Endodermal cell (in vitro differentiated cells): Measurements from ENCODE around the gene MAPK8IP3. TPM values are rescaled to one million over a fixed set of nuclear protein-coding genes. Genes with fewer than 3 reads are reported as not detected.

Experiments used
- DNase-seq: peaks from one replicate; pipeline ENCODE4 v3.0.0-alpha.2; 2017
- H3K27ac ChIP-seq: 2 replicates; pipeline ENCODE4 v1.5.1; 2013; ENCODE audit warnings: mild to moderate bottlenecking, low read depth, low read length, moderate library complexity
- H3K27me3 ChIP-seq: 2 replicates; pipeline ENCODE4 v1.6.1; 2013; ENCODE audit warnings: mild to moderate bottlenecking, low read length, moderate library complexity; ENCODE audit not compliant: insufficient read depth, control insufficient read depth, poor library complexity, severe bottlenecking
- H3K36me3 ChIP-seq: 2 replicates; pipeline ENCODE4 v1.7.0; 2013; ENCODE audit warnings: mild to moderate bottlenecking, low read length, moderate library complexity; ENCODE audit not compliant: control insufficient read depth, insufficient read depth
- H3K4me1 ChIP-seq: one replicate; pipeline ENCODE4 v1.7.0; 2013; ENCODE audit warnings: low read length; ENCODE audit not compliant: control insufficient read depth, insufficient read depth
- H3K4me3 ChIP-seq: 2 replicates; pipeline ENCODE4 v1.5.1; 2013; ENCODE audit warnings: mild to moderate bottlenecking, low read length, moderate library complexity
- H3K9ac ChIP-seq: 2 replicates; pipeline ENCODE4 v1.6.1; 2013; ENCODE audit warnings: mild to moderate bottlenecking, low read length, moderate library complexity; ENCODE audit not compliant: poor library complexity, severe bottlenecking; ENCODE audit errors: extremely low read depth
- H3K9me3 ChIP-seq: 2 replicates; pipeline ENCODE4 v1.6.1; 2013; ENCODE audit warnings: mild to moderate bottlenecking, low read length, moderate library complexity; ENCODE audit not compliant: control insufficient read depth
- H3K27ac Mint-ChIP-seq: 2 replicates; pipeline ENCODE4 v1.8.0; 2020; ENCODE audit warnings: mixed read lengths
- H3K27me3 Mint-ChIP-seq: 2 replicates; pipeline ENCODE4 v1.8.0; 2021; ENCODE audit warnings: mild to moderate bottlenecking, mixed read lengths; ENCODE audit not compliant: insufficient read depth
- H3K36me3 Mint-ChIP-seq: 2 replicates; pipeline ENCODE4 v1.8.0; 2020; ENCODE audit warnings: low read depth, mixed read lengths
- H3K4me1 Mint-ChIP-seq: 2 replicates; pipeline ENCODE4 v1.8.0; 2020; ENCODE audit warnings: mixed read lengths
- H3K4me3 Mint-ChIP-seq: 2 replicates; pipeline ENCODE4 v1.8.0; 2020; ENCODE audit warnings: mild to moderate bottlenecking, moderate library complexity, mixed read lengths
- H3K9me3 Mint-ChIP-seq: 2 replicates; pipeline ENCODE4 v1.8.0; 2020; ENCODE audit warnings: mild to moderate bottlenecking, mixed read lengths
- CTCF ChIP-seq: fragments of 200-600 bp; sonication (generic); conservative IDR thresholded peaks from 2 replicates; pipeline ENCODE4 v1.5.0; 2021; ENCODE audit warnings: antibody characterized with exemption, mild to moderate bottlenecking
- WGBS, 2 experiments: methylation state at CpG; one replicate each; pipeline versions ENCODE4 v1.1.5 to v1.1.7; 2013; ENCODE audit warnings: missing lambda C conversion rate in 2 of 2, mixed read lengths in 1 of 2; ENCODE audit not compliant: insufficient coverage in 1 of 2, insufficient read length in 1 of 2; 5-methylcytosine and 5-hydroxymethylcytosine counted together
- total RNA-seq, 2 donors: library from RNA; stranded (reverse); fragmentation: NEBNext Ultra II Directional in 1 of 2; extraction: Animal tissue kit (Norgen Biotek cat#: 25700) in 1 of 2; gene quantifications; 2 replicates in 1 of 2; 3 replicates in 1 of 2; pipeline ENCODE4 v1.2.1, GENCODE V29; 2021

MAPK8IP3 gene
- total RNA-seq, 2 donors from 2014 or later: 76.0 to 84.0 TPM

GRCh38 chr16:1721372-1721771, 15.4 kb downstream of the MAPK8IP3 start:
- Histone ChIP-seq H3K36me3 (peaks cover 13% of the 10 kb centered on the region), H3K27me3 (no peaks in the 10 kb centered on the region), H3K4me1 (no peaks in the 10 kb centered on the region), H3K9ac (no peak overlapping the region), H3K9me3 (no peaks in the 10 kb centered on the region), H3K27ac (no peak overlapping the region), H3K4me3 (no peak overlapping the region)
- Mint-ChIP-seq H3K9me3 (no peaks in the 10 kb centered on the region), H3K4me1 (no peaks in the 10 kb centered on the region), H3K27me3 (no peaks in the 10 kb centered on the region), H3K36me3 (peaks cover 12% of the 10 kb centered on the region), H3K4me3 (no peak overlapping the region), H3K27ac (no peak overlapping the region)
- no peak for DNase-seq
- no peak for TF ChIP-seq CTCF
- WGBS, 2 experiments: 94 to 95% methylated on average over 9 of the region's 9 CpGs

- H3K9me3 Mint-ChIP-seq: no peaks in the 10 kb centered on the region
- H3K27ac Mint-ChIP-seq: peak overlapping the region; percentile 70
- Histone ChIP-seq H3K27me3 (no peaks in the 10 kb centered on the region), H3K27ac (no peak overlapping the region), H3K4me1 (no peaks in the 10 kb centered on the region), H3K4me3 (no peak overlapping the region), H3K9ac (no peak overlapping the region), H3K36me3 (peaks cover 17% of the 10 kb centered on the region), H3K9me3 (no peaks in the 10 kb centered on the region)
- peak; percentile 89 for TF ChIP-seq CTCF
- H3K4me3 Mint-ChIP-seq: no peak overlapping the region
- peak; percentile 81 for DNase-seq
- peaks cover 23% of the 10 kb centered on the region for H3K36me3 Mint-ChIP-seq
- no peaks in the 10 kb centered on the region for H3K27me3 Mint-ChIP-seq
- WGBS, 2 experiments: 55 to 61% methylated on average over 5 to 6 of the region's 6 CpGs
- no peaks in the 10 kb centered on the region for H3K4me1 Mint-ChIP-seq
Observed at GRCh38 chr16:1723450-1724147, 17.6 kb downstream of the MAPK8IP3 start.

- Histone ChIP-seq H3K27ac (no peak overlapping the region), H3K4me3 (no peak overlapping the region), H3K36me3 (peaks cover 17% of the 10 kb centered on the region), H3K9ac (no peak overlapping the region), H3K4me1 (no peaks in the 10 kb centered on the region), H3K27me3 (no peaks in the 10 kb centered on the region), H3K9me3 (no peaks in the 10 kb centered on the region)
- H3K36me3 Mint-ChIP-seq: peaks cover 31% of the 10 kb centered on the region
- no peak overlapping the region for H3K4me3 Mint-ChIP-seq
- no peak for DNase-seq
- no peak overlapping the region for H3K27ac Mint-ChIP-seq
- no peaks in the 10 kb centered on the region for H3K4me1 Mint-ChIP-seq
- no peaks in the 10 kb centered on the region for H3K27me3 Mint-ChIP-seq
- no peaks in the 10 kb centered on the region for H3K9me3 Mint-ChIP-seq
- TF ChIP-seq CTCF: no peak
- 96 to 99% methylated on average over 12 of the region's 12 CpGs for WGBS, 2 experiments
Observed at GRCh38 chr16:1724491-1724890, 18.5 kb downstream of the MAPK8IP3 start.
